Measurements from ENCODE around the gene TACR1. TPM values are rescaled to one million over a fixed set of nuclear protein-coding genes. Genes with fewer than 3 reads are reported as not detected.

TACR1 gene
- total and polyA plus RNA-seq, 2 of the 8 experiments (the other 6 are each of a cell fraction or from before 2014, with no cell fraction given), result 0.09 to 0.37 TPM

DNA sequence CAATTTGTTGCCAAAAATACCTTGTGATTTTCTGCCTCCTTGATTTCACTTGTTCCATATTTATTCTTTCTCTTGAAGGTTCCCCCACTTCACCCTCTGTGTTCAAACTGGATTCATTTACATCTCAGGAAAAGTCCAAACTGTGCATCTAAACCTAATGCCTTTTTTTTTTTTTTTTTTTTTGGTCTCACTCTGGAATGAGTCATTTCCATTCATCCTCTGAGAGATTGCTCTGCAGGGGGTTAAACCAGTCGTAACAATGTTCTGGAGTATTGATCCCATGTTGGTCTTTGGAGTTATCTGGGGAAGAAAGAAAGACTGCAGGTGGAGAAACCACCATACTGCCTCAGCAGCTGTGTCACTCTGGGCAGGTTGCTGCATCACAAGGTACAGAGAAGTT lies 119.7 kb downstream of the TACR1 start:
- WGBS, 2 experiments (ENCODE audit: extremely low coverage in 1 of 2, insufficient coverage in 1 of 2, insufficient read length in 1 of 2, insufficient replicate concordance in 2 of 2, low coverage in 1 of 2, low lambda C conversion rate in 2 of 2, missing lambda C conversion rate in 1 of 2), result 50% methylated on average over 1 of the region's 1 CpG; no CpG with 5 or more reads in 1 of the 2 experiments
- H2BK12ac ChIP-seq (ENCODE audit: low read depth, low read length), result no peak overlapping the region
- no peak overlapping the region for H2BK20ac ChIP-seq (ENCODE audit: low read length)
- H4K5ac ChIP-seq (ENCODE audit: insufficient read length, low read depth, low read length), result no peak overlapping the region
- H3K18ac ChIP-seq (ENCODE audit: extremely low read depth, low read length), result no peak overlapping the region
- no peak overlapping the region for H2BK15ac ChIP-seq (ENCODE audit: low read length)
- H3K23ac ChIP-seq (ENCODE audit: insufficient read length), result no peak overlapping the region
- no peak overlapping the region for H4K91ac ChIP-seq (replicated peaks; ENCODE audit: insufficient read length, low read length)
- FAIRE-seq (no peak), DNase-seq (ENCODE audit: low read depth in 1 of 2, low spot score in 2 of 2) (no peak)
- H3K4ac ChIP-seq (replicated peaks; ENCODE audit: insufficient read length, low read depth, low read length), result no peak overlapping the region
- no peaks in the 10 kb centered on the region; a peak in 1 of 7 replicates for H3K27me3 ChIP-seq (replicated peaks in 1 of 4; ENCODE audit: control insufficient read depth in 3 of 4, extremely low read depth in 1 of 4, insufficient read depth in 3 of 4, low read length in 3 of 4)
- no peaks in the 10 kb centered on the region for H3K79me2 ChIP-seq (ENCODE audit: control insufficient read depth in 1 of 2, insufficient read depth in 2 of 2, low read length in 2 of 2)
- H3K4me1 ChIP-seq (replicated peaks in 1 of 4; ENCODE audit: control insufficient read depth in 3 of 4, insufficient read depth in 4 of 4, low read length in 3 of 4), result no peaks in the 10 kb centered on the region
- H3K4me3 ChIP-seq (ENCODE audit: extremely low read depth in 1 of 4, insufficient read depth in 2 of 4, low read depth in 3 of 4, low read length in 4 of 4), result no peak overlapping the region
- H2BK5ac ChIP-seq (ENCODE audit: low read depth, low read length), result no peak overlapping the region
- ChIA-PET CTCF (ENCODE audit: partially characterized antibody) (interaction anchor here (1.1 to 4.6 kb wide), 3 partner anchors 13 to 20 kb away, joined by 3 to 44 read pairs (median 4); no protein-coding TSS in a partner anchor), POLR2A (ENCODE audit: partially characterized antibody) (no interaction called here)
- no peak overlapping the region for H2AK5ac ChIP-seq (ENCODE audit: low read depth, low read length)
- no peaks in the 10 kb centered on the region for H3K36me3 ChIP-seq (ENCODE audit: control insufficient read depth in 2 of 4, insufficient read depth in 4 of 4, low read length in 3 of 4)
- no peak overlapping the region for H4K8ac ChIP-seq (ENCODE audit: extremely low read depth, insufficient read depth, low read length)
- H3K56ac ChIP-seq (replicated peaks; ENCODE audit: insufficient read length, low read depth, low read length), result no peak overlapping the region
- H3K9me3 ChIP-seq (ENCODE audit: insufficient read depth in 2 of 2, low read depth in 1 of 2, low read length in 1 of 2), result no peaks in the 10 kb centered on the region
- no peak overlapping the region for H3K27ac ChIP-seq (ENCODE audit: low read depth, low read length)
- no peaks in the 10 kb centered on the region for H4K20me1 ChIP-seq (replicated peaks in 1 of 2; ENCODE audit: control insufficient read depth in 1 of 2, insufficient read depth in 2 of 2, low read length in 2 of 2)
- no peaks in the 10 kb centered on the region for H3K79me1 ChIP-seq (ENCODE audit: low read depth, low read length)
- H3K4me2 ChIP-seq (ENCODE audit: insufficient read depth in 1 of 2, low read depth in 2 of 2, low read length in 2 of 2), result no peak overlapping the region
- no peaks in the 10 kb centered on the region for H3K23me2 ChIP-seq (ENCODE audit: low read depth, low read length)
- H3K9ac ChIP-seq (replicated peaks in 1 of 4; ENCODE audit: extremely low read depth in 1 of 4, low read depth in 3 of 4, low read length in 3 of 4), result no peak overlapping the region
- no peak overlapping the region for H2BK120ac ChIP-seq (replicated peaks; ENCODE audit: low read depth, low read length)
- TF ChIP-seq RXRA (IDR thresholded peaks at IDR 0.05; ENCODE audit: insufficient read depth, low read depth, low read length) (no peak), GABPA (IDR thresholded peaks at IDR 0.05; ENCODE audit: borderline replicate concordance, insufficient read depth, low read length) (no peak), SIRT6 (IDR thresholded peaks at IDR 0.05; ENCODE audit: low read length) (no peak), SRF (IDR thresholded peaks at IDR 0.05; ENCODE audit: low read depth, low read length) (no peak), POLR2A (IDR thresholded peaks at IDR 0.05; ENCODE audit: control extremely low read depth in 1 of 2, low read depth in 2 of 2, low read length in 2 of 2) (no peak), SIX5 (IDR thresholded peaks at IDR 0.05; ENCODE audit: low read depth, low read length) (no peak), TCF12 (IDR thresholded peaks at IDR 0.05; ENCODE audit: low read depth, low read length) (no peak)
- no peak overlapping the region for H3K14ac ChIP-seq (ENCODE audit: insufficient read length)
- no peak overlapping the region for H2AFZ ChIP-seq (ENCODE audit: low read length)

Measured in H1 (cell line).